GM19351 (cell line): ENCODE results near the gene CYB561.
A peak's percentile ranks its signal among the peaks of the same experiment; 100 is the strongest.

Source experiments
- ATAC-seq: cut with Tn5 transposase; IDR thresholded peaks from one replicate; pipeline ENCODE4 v1.9.1; 2021; ENCODE audit warnings: mild to moderate bottlenecking, moderate library complexity; ENCODE audit not compliant: unreplicated experiment

CYB561 gene

GRCh38 chr17:63452046-63452961, 6.2 kb upstream of the CYB561 start:
- ATAC-seq: no peak

GRCh38 chr17:63451150-63451549, 5.0 kb upstream of the CYB561 start:
- ATAC-seq: no peak

- no peak for ATAC-seq
These were observed 4.4 kb upstream of the CYB561 start for GRCh38 chr17:63450551-63450950.

GRCh38 chr17:63448655-63449054, 2.5 kb upstream of the CYB561 start:
- no peak for ATAC-seq

GRCh38 chr17:63447471-63448009, 1.4 kb upstream of the CYB561 start:
- ATAC-seq: no peak

- ATAC-seq: peak; percentile 27
These were observed 806 bp upstream of the CYB561 start for GRCh38 chr17:63446753-63447470.

GRCh38 chr17:63445571-63445953, 544 bp downstream of the CYB561 start:
- peak; percentile 35 for ATAC-seq

GRCh38 chr17:63445065-63445464, 1.0 kb downstream of the CYB561 start:
- no peak for ATAC-seq

GRCh38 chr17:63444457-63444856, 1.6 kb downstream of the CYB561 start:
- no peak for ATAC-seq

GRCh38 chr17:63443053-63443452, 3.1 kb downstream of the CYB561 start:
- no peak for ATAC-seq

- no peak for ATAC-seq
These were observed 3.5 kb downstream of the CYB561 start for GRCh38 chr17:63442549-63443035.

GRCh38 chr17:63442074-63442473, 4.0 kb downstream of the CYB561 start:
- no peak for ATAC-seq

GRCh38 chr17:63441654-63442053, 4.5 kb downstream of the CYB561 start:
- ATAC-seq: no peak

- ATAC-seq: no peak
These were observed 5.3 kb downstream of the CYB561 start for GRCh38 chr17:63440770-63441335.

- no peak for ATAC-seq
These were observed 5.9 kb downstream of the CYB561 start for GRCh38 chr17:63440127-63440769.

- no peak for ATAC-seq
These were observed 6.4 kb downstream of the CYB561 start for GRCh38 chr17:63439687-63440086.

- ATAC-seq: no peak
These were observed 7.7 kb downstream of the CYB561 start for GRCh38 chr17:63438092-63439051.

- no peak for ATAC-seq
These were observed 8.6 kb downstream of the CYB561 start for GRCh38 chr17:63437287-63438091.
